ENCODE measurements around the gene FLNC.
A peak's percentile ranks its signal among the peaks of the same experiment; 100 is the strongest.

FLNC gene

DNA sequence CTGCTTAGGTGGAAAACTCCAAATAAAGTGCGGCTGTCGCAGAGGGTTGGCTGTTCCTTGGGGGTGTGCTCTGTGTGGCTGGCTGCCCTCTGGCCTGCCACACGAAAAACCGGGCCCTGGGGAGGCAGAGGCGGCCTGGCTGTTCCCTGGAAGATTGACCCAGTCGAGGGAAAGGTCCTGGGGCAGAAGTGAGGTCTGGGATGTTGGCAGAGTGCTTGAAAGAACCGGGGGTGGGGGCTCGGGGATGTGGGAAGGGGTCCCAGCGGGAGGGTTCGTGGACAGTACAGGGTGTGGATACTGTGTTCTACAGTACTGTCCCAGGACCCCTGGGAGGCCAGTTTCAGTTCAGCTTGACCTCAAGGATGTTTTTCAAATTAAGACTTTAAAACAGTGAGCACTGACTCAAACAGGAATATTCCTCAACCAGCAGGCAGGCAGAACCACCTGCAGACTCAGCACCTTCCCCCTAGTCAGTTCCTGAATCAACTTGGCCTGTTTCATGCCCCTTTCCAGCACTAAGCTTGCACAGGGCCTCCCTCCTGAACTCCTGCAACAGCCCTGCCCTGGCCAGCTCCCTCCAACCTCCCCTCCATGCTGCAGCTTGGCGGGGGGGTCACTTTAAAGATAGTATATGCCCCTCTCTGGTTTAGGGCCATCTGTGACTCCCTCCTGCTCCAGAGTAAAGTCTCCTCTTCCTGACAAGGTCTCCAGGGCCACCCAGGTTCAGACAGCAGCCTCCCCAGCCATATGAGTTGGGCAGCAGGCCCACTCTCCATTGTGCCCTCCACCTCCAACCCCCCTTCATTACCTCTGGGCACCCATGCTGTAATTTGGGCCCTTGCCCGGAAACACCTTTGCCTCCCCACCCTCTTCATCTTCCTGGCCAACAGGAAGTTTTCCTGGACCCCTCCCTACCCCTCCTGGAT, 29.3 kb downstream of the FLNC start:
- peaks cover 1% of the 10 kb centered on the region for H3K79me1 ChIP-seq (ENCODE audit: low read length)
- no peak overlapping the region for H3K4me3 ChIP-seq (ENCODE audit: low read length)
- no peak overlapping the region for H3K4me2 ChIP-seq (ENCODE audit: low read length)
- no peak overlapping the region for H3K18ac ChIP-seq (ENCODE audit: low read length)
- H2BK120ac ChIP-seq (ENCODE audit: low read depth, low read length): no peak overlapping the region
- H3K4me1 ChIP-seq (ENCODE audit: control insufficient read depth, low read depth, low read length): no peaks in the 10 kb centered on the region
- H3K56ac ChIP-seq (ENCODE audit: low read length): no peak overlapping the region
- DNase-seq: no peak
- WGBS (ENCODE audit: extremely low coverage, insufficient coverage, low lambda C conversion rate): no CpG with 5 or more reads among the region's 12 CpGs
- H3K9ac ChIP-seq (ENCODE audit: low read length): no peak overlapping the region
- H2BK5ac ChIP-seq (ENCODE audit: low read length): no peak overlapping the region
- peaks cover 10% of the 10 kb centered on the region for H3K36me3 ChIP-seq (ENCODE audit: control insufficient read depth, insufficient read depth, low read length)
- H3K79me2 ChIP-seq (ENCODE audit: control insufficient read depth, insufficient read depth, low read length): no peaks in the 10 kb centered on the region
- H3K27me3 ChIP-seq (ENCODE audit: insufficient read depth, low read length, poor library complexity): no peaks in the 10 kb centered on the region
- no peak overlapping the region for H2BK15ac ChIP-seq (replicated peaks; ENCODE audit: low read depth)
- no peak overlapping the region for H3K23ac ChIP-seq (ENCODE audit: low read length)
- H4K8ac ChIP-seq (ENCODE audit: low read depth, low read length): no peak overlapping the region
- no peak overlapping the region for H4K5ac ChIP-seq (ENCODE audit: low read length)
- H2AK5ac ChIP-seq (ENCODE audit: low read length): no peak overlapping the region
- H3K27ac ChIP-seq (ENCODE audit: low read depth, low read length): no peak overlapping the region
- H3K4ac ChIP-seq (ENCODE audit: low read depth, low read length): no peak overlapping the region

DNA sequence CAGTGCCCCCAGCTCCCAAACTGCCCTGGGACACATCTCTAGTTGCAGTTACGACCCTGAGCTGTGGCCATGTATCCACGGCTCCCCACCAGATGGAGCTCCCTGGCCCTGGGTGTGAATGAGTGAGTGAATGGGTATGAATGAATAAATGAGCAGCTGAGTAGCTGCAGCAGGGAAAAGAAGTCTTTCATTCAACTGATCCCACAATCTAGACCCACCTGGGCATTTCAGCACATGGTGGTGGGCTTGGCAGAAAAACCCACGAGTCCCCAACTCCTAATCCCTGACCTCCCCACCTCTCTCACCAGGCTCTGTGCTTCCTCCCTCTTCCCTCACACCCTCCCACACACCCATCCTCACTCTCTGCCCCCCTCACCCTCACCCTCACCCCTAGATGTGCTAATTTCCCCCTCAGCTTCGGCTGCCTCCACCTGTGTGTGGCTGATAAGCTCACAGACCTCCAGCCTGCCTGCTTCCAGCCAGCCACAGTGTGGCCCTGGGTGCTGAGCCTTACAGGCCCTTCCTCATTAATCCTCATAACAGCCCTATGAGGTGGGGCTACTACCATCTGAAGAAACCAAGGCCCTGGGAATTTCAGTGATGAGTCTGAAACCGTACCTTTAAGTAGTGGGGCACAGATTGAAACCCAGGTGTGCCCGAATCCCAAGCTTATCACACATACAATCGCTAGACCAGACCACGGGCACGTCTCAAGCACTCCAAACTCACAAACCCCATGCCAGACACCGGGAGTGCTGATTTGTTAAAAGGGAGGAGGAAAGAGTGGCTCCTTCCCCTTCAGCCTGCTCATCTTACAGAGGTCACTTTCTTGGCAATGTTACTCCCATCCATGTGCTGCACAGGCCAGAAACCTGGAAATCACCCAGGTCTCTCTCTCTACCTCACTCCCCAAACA, 30.2 kb downstream of the FLNC start:
- Histone ChIP-seq H3K9ac (ENCODE audit: low read length) (no peak overlapping the region), H4K8ac (ENCODE audit: low read depth, low read length) (no peak overlapping the region), H3K4ac (ENCODE audit: low read depth, low read length) (no peak overlapping the region), H3K27me3 (ENCODE audit: insufficient read depth, low read length, poor library complexity) (no peaks in the 10 kb centered on the region), H4K5ac (ENCODE audit: low read length) (no peak overlapping the region), H3K79me2 (ENCODE audit: control insufficient read depth, insufficient read depth, low read length) (no peaks in the 10 kb centered on the region), H3K56ac (ENCODE audit: low read length) (peak overlapping the region; percentile 59), H3K23ac (ENCODE audit: low read length) (no peak overlapping the region), H2BK15ac (replicated peaks; ENCODE audit: low read depth) (no peak overlapping the region), H3K4me1 (ENCODE audit: control insufficient read depth, low read depth, low read length) (no peaks in the 10 kb centered on the region), H3K36me3 (ENCODE audit: control insufficient read depth, insufficient read depth, low read length) (peaks cover 7% of the 10 kb centered on the region), H2BK5ac (ENCODE audit: low read length) (no peak overlapping the region), H2BK120ac (ENCODE audit: low read depth, low read length) (no peak overlapping the region), H2AK5ac (ENCODE audit: low read length) (no peak overlapping the region), H3K4me2 (ENCODE audit: low read length) (no peak overlapping the region), H3K27ac (ENCODE audit: low read depth, low read length) (no peak overlapping the region), H3K79me1 (ENCODE audit: low read length) (peaks cover 1% of the 10 kb centered on the region), H3K18ac (ENCODE audit: low read length) (no peak overlapping the region), H3K4me3 (ENCODE audit: low read length) (no peak overlapping the region)
- DNase-seq: peak; percentile 74
- no CpG with 5 or more reads among the region's 10 CpGs for WGBS (ENCODE audit: extremely low coverage, insufficient coverage, low lambda C conversion rate)

DNA sequence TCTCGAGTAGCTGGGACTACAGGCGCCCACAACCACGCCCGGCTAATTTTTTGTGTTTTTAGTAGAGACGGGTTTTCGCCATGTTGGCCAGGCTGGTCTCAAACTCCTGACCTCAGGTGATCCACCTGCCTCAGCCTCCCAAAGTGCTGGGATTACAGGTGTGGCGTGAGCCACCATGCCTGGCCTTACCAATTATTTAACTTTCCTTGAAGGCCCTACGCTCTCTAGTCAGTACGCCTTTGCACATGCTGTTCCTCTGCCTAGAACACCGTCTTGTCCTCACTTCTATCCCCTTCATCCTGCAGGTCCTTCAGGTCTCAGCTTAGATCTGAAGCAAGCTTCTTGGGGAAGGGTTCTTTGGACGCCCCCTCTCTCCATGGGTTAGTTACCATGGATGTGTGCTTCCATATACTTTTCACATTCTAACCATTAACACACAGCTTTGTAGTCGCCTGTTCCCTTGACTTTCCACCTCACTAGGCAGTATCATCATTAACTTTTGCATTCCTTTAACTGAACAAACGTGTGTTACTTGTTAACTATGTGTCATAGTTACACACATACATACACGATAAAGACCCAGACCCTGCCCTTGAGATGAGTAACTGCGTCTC, 31.9 kb downstream of the FLNC start:
- Histone ChIP-seq H3K27ac (ENCODE audit: low read depth, low read length) (no peak overlapping the region), H3K4me2 (ENCODE audit: low read length) (peak overlapping the region; percentile 32), H3K79me1 (ENCODE audit: low read length) (peaks cover 1% of the 10 kb centered on the region), H2BK15ac (replicated peaks; ENCODE audit: low read depth) (no peak overlapping the region), H3K9ac (ENCODE audit: low read length) (peak overlapping the region; percentile 30), H3K27me3 (ENCODE audit: insufficient read depth, low read length, poor library complexity) (no peaks in the 10 kb centered on the region), H4K5ac (ENCODE audit: low read length) (no peak overlapping the region), H3K56ac (ENCODE audit: low read length) (peak overlapping the region; percentile 38), H3K36me3 (ENCODE audit: control insufficient read depth, insufficient read depth, low read length) (peaks cover 3% of the 10 kb centered on the region), H2AK5ac (ENCODE audit: low read length) (peak overlapping the region; percentile 83), H3K23ac (ENCODE audit: low read length) (no peak overlapping the region), H3K4me3 (ENCODE audit: low read length) (no peak overlapping the region), H2BK5ac (ENCODE audit: low read length) (no peak overlapping the region), H4K8ac (ENCODE audit: low read depth, low read length) (no peak overlapping the region), H3K4ac (ENCODE audit: low read depth, low read length) (no peak overlapping the region), H3K4me1 (ENCODE audit: control insufficient read depth, low read depth, low read length) (no peaks in the 10 kb centered on the region), H3K18ac (ENCODE audit: low read length) (no peak overlapping the region), H2BK120ac (ENCODE audit: low read depth, low read length) (no peak overlapping the region), H3K79me2 (ENCODE audit: control insufficient read depth, insufficient read depth, low read length) (no peaks in the 10 kb centered on the region)
- no CpG with 5 or more reads among the region's 15 CpGs for WGBS (ENCODE audit: extremely low coverage, insufficient coverage, low lambda C conversion rate)
- no peak for DNase-seq

DNA sequence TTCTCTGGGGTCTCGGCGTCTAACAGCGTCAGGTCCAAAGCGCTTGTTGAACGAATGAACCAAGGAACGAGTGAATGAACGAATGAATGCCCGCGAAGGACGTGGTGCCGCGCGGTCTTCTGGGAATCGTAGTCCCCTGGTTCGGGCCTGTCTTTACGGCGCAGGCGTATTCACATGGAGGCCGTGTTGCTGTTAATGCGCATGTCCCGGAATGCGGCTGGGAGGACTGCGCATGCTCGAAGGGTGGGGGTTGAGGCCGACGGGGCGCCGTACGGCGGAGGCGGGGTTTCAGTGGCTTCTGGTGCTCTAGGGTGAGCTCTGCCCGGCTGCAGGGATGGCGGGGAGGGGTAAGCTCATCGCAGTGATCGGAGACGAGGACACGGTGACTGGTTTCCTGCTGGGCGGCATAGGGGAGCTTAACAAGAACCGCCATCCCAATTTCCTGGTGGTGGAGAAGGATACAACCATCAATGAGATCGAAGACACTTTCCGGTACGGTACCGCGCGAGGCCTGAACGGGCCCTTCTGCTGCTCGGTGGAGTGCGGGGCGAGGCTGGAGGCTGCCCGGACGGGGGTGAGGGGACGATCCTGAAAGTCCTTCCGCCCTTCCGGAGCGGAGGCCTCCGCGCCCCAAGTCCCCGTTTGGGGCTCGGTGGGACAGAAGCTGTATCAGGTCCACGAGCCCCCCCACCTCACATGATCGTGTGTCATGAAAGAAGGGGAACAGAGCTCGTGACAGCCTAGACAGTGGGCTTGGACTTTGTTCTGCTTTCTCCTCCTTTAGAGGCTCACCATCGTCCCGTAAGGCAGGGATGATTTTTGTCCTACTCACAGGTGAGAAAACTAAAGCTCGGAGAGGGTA, 32.6 kb downstream of the FLNC start, which contains the start of gene ATP6V1F:
Gene ATP6V1F (plus strand): TSS at position 286 of the 862 bp plus-strand sequence. CDS start 49 bp downstream, at position 335.
- Histone ChIP-seq H2BK5ac (ENCODE audit: low read length) (no peak within 1 kb of the TSS), H3K4me2 (ENCODE audit: low read length) (peak within 1 kb of the TSS; percentile 88), H3K9ac (ENCODE audit: low read length) (peak within 1 kb of the TSS; percentile 96), H3K79me2 (ENCODE audit: control insufficient read depth, insufficient read depth, low read length) (no peaks in the 10 kb centered on the region), H2BK15ac (replicated peaks; ENCODE audit: low read depth) (no peak within 1 kb of the TSS), H3K4me1 (ENCODE audit: control insufficient read depth, low read depth, low read length) (no peaks in the 10 kb centered on the region), H2BK120ac (ENCODE audit: low read depth, low read length) (no peak within 1 kb of the TSS), H3K27me3 (ENCODE audit: insufficient read depth, low read length, poor library complexity) (peaks cover 3% of the 10 kb centered on the region), H3K56ac (ENCODE audit: low read length) (peak within 1 kb of the TSS; percentile 88), H3K23ac (ENCODE audit: low read length) (peak within 1 kb of the TSS; percentile 76), H3K27ac (ENCODE audit: low read depth, low read length) (no peak within 1 kb of the TSS), H3K18ac (ENCODE audit: low read length) (no peak within 1 kb of the TSS), H4K8ac (ENCODE audit: low read depth, low read length) (no peak within 1 kb of the TSS), H3K4me3 (ENCODE audit: low read length) (peak within 1 kb of the TSS; percentile 90), H2AK5ac (ENCODE audit: low read length) (peak within 1 kb of the TSS; percentile 83), H3K79me1 (ENCODE audit: low read length) (peaks cover 1% of the 10 kb centered on the region), H4K5ac (ENCODE audit: low read length) (no peak within 1 kb of the TSS), H3K36me3 (ENCODE audit: control insufficient read depth, insufficient read depth, low read length) (peaks cover 3% of the 10 kb centered on the region), H3K4ac (ENCODE audit: low read depth, low read length) (no peak within 1 kb of the TSS)
- no CpG with 5 or more reads among the region's 65 CpGs for WGBS (ENCODE audit: extremely low coverage, insufficient coverage, low lambda C conversion rate)
- DNase-seq: peak; percentile 99

DNA sequence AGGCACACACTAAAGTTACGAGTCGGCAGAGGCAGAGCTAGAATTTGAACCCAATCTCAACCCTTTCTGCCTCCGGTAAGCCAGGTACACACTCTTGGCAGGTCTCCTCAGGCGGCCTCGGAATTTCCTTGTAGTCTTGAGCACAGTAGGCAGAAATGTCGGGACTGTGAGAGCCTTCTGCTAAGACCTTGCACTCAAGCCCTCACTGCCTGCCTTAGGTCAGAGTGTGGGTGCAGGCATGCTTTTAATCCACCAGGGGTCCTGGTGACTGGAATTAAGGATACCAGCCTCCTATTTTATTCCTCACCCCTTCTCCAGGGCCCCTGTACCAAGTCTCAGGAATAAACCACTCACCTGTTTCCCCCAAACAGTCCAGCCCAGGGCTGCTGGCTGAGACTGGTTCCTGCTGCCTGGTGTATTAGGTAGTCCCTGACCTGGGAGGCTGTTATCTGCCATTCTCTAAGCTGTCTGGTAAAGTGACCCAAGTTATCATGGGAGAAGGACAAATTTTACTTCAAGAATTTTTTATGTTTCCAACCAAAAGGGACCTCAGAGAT, 33.3 kb downstream of the FLNC start:
- Histone ChIP-seq H3K4me1 (ENCODE audit: control insufficient read depth, low read depth, low read length) (no peaks in the 10 kb centered on the region), H3K27me3 (ENCODE audit: insufficient read depth, low read length, poor library complexity) (peaks cover 4% of the 10 kb centered on the region), H3K79me2 (ENCODE audit: control insufficient read depth, insufficient read depth, low read length) (no peaks in the 10 kb centered on the region), H3K36me3 (ENCODE audit: control insufficient read depth, insufficient read depth, low read length) (peaks cover 2% of the 10 kb centered on the region), H3K18ac (ENCODE audit: low read length) (no peak overlapping the region), H3K79me1 (ENCODE audit: low read length) (peaks cover 1% of the 10 kb centered on the region), H4K8ac (ENCODE audit: low read depth, low read length) (no peak overlapping the region), H2BK120ac (ENCODE audit: low read depth, low read length) (no peak overlapping the region), H3K27ac (ENCODE audit: low read depth, low read length) (no peak overlapping the region), H2BK15ac (replicated peaks; ENCODE audit: low read depth) (no peak overlapping the region), H3K4me3 (ENCODE audit: low read length) (peak overlapping the region; percentile 90), H3K9ac (ENCODE audit: low read length) (peak overlapping the region; percentile 96), H3K4ac (ENCODE audit: low read depth, low read length) (no peak overlapping the region), H3K56ac (ENCODE audit: low read length) (peak overlapping the region; percentile 88), H4K5ac (ENCODE audit: low read length) (no peak overlapping the region), H3K23ac (ENCODE audit: low read length) (no peak overlapping the region), H2BK5ac (ENCODE audit: low read length) (no peak overlapping the region), H3K4me2 (ENCODE audit: low read length) (peak overlapping the region; percentile 88), H2AK5ac (ENCODE audit: low read length) (no peak overlapping the region)
- no CpG with 5 or more reads among the region's 6 CpGs for WGBS (ENCODE audit: extremely low coverage, insufficient coverage, low lambda C conversion rate)
- DNase-seq: peak; percentile 90

Measured in mesendoderm (in vitro differentiated cells).